Ishikawa (cell line): Measurements from ENCODE around the gene CNNM3.

Experiments used
- CEBPB ChIP-seq: IDR thresholded peaks from 2 replicates; pipeline ENCODE4 v1.6.1; 2012
- CREB1 ChIP-seq: IDR thresholded peaks from 2 replicates; pipeline ENCODE4 v1.6.1; 2012; ENCODE audit warnings: low read depth
- EGR1 ChIP-seq: IDR thresholded peaks from 2 replicates; pipeline ENCODE4 v1.6.1; 2012
- EP300 ChIP-seq: IDR thresholded peaks from 2 replicates; pipeline ENCODE4 v1.6.1; 2012; ENCODE audit warnings: borderline replicate concordance
- FOXM1 ChIP-seq: IDR thresholded peaks from 2 replicates; pipeline ENCODE4 v1.6.1; 2012; ENCODE audit warnings: low read depth, borderline replicate concordance
- NFIC ChIP-seq: IDR thresholded peaks from 2 replicates; pipeline ENCODE4 v1.6.1; 2012
- RAD21 ChIP-seq: IDR thresholded peaks from 2 replicates; pipeline ENCODE4 v1.6.1; 2012; ENCODE audit warnings: low read depth
- TAF1 ChIP-seq: IDR thresholded peaks from 2 replicates; pipeline ENCODE4 v1.6.1; 2012; ENCODE audit warnings: low read depth, mild to moderate bottlenecking
- TCF12 ChIP-seq: IDR thresholded peaks from 2 replicates; pipeline ENCODE4 v1.6.1; 2012; ENCODE audit warnings: low read depth
- TEAD4 ChIP-seq: IDR thresholded peaks from 2 replicates; pipeline ENCODE4 v1.6.1; 2012
- YY1 ChIP-seq: IDR thresholded peaks from 2 replicates; pipeline ENCODE4 v1.6.1; 2012; ENCODE audit warnings: low read depth
- ZBTB7A ChIP-seq: IDR thresholded peaks from 2 replicates; pipeline ENCODE4 v1.6.1; 2012; ENCODE audit warnings: low read depth
- TF ChIP-seq, protein P1 (sequence below): IDR thresholded peaks from 2 replicates; pipeline ENCODE4 v1.6.1; 2012
- TF ChIP-seq, protein P2 (sequence below): IDR thresholded peaks from 2 replicates; pipeline ENCODE4 v1.6.1; 2012; ENCODE audit warnings: low read depth, mild to moderate bottlenecking
- TF ChIP-seq, protein P3 (sequence below): IDR thresholded peaks from 2 replicates; pipeline ENCODE4 v1.6.1; 2012

Gene CNNM3

DNA sequence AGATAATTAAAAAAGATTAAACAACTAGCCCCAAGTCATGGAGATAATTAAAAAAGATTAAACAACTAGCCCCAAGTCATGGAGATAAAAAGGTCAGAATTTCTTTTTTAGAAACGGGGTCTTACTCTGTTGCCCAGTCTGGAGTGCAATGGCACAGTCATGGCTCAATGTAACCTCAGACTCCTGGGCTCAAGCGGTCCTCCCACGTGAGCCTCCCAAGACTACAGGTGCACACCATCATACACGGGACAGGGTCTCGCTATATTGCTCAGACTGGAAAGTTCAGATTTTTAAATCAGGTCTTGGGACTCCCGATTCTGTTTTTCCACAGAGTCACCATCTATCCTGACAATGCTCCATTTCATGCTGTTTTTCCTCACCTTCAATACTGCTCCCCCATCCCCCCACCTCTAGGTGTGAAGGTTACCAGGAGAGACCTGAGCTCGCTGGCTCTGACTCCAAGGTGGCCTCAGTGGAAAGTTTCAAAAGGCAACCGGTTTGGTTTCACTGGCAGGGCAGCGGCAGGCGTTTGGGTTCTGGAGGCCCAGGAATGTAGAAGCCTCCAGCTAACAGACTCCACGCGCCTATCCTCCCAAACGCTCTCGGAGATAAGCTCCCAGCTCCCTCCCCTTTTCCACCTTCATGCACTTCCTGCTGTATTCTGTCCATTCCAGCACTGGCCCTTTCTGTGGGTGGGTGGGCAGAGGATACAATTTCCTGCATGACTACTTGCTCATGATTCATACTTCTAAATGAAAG is 56.7 kb downstream of the CNNM3 start:
- TF ChIP-seq CEBPB (no peak), NFIC (no peak), EGR1 (no peak), RAD21 (no peak), ZBTB7A (no peak), EP300 (no peak), TEAD4 (no peak), FOXM1 (no peak), TCF12 (no peak), CREB1 (no peak), YY1 (no peak), TAF1 (no peak)
- TF ChIP-seq, protein P1, sequence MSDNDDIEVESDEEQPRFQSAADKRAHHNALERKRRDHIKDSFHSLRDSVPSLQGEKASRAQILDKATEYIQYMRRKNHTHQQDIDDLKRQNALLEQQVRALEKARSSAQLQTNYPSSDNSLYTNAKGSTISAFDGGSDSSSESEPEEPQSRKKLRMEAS, result no peak
- TF ChIP-seq, protein P2, sequence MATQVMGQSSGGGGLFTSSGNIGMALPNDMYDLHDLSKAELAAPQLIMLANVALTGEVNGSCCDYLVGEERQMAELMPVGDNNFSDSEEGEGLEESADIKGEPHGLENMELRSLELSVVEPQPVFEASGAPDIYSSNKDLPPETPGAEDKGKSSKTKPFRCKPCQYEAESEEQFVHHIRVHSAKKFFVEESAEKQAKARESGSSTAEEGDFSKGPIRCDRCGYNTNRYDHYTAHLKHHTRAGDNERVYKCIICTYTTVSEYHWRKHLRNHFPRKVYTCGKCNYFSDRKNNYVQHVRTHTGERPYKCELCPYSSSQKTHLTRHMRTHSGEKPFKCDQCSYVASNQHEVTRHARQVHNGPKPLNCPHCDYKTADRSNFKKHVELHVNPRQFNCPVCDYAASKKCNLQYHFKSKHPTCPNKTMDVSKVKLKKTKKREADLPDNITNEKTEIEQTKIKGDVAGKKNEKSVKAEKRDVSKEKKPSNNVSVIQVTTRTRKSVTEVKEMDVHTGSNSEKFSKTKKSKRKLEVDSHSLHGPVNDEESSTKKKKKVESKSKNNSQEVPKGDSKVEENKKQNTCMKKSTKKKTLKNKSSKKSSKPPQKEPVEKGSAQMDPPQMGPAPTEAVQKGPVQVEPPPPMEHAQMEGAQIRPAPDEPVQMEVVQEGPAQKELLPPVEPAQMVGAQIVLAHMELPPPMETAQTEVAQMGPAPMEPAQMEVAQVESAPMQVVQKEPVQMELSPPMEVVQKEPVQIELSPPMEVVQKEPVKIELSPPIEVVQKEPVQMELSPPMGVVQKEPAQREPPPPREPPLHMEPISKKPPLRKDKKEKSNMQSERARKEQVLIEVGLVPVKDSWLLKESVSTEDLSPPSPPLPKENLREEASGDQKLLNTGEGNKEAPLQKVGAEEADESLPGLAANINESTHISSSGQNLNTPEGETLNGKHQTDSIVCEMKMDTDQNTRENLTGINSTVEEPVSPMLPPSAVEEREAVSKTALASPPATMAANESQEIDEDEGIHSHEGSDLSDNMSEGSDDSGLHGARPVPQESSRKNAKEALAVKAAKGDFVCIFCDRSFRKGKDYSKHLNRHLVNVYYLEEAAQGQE, result no peak
- TF ChIP-seq, protein P3, sequence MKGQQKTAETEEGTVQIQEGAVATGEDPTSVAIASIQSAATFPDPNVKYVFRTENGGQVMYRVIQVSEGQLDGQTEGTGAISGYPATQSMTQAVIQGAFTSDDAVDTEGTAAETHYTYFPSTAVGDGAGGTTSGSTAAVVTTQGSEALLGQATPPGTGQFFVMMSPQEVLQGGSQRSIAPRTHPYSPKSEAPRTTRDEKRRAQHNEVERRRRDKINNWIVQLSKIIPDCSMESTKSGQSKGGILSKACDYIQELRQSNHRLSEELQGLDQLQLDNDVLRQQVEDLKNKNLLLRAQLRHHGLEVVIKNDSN, result no peak

DNA sequence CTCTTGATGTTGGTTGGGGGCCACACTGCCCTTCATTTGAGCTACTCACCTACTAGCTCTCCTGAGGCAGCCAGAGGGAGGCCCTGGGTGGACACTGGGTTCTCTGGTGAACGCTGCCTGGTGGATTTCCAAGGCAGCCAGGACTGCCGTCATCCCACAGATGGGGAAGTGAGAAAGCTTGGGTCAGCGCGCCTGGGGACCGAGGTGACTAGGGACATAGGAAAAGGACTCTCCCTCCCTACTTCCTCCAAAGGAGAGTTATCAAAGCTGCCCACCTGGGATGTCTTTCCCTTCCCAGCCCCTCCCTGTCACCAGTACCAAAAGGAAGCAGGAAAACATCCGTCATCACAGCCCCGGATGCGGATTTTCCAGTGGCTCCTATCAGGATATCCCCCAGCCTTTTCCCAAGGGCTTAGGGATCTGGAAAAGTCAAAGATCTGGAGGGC is 57.6 kb downstream of the CNNM3 start:
- no peak for TF ChIP-seq CEBPB
- no peak for TF ChIP-seq RAD21
- TF ChIP-seq, protein P1, result no peak
- no peak for TF ChIP-seq YY1
- no peak for TF ChIP-seq TAF1
- TF ChIP-seq ZBTB7A, result no peak
- TF ChIP-seq, protein P3, result no peak
- no peak for TF ChIP-seq NFIC
- no peak for TF ChIP-seq EGR1
- TF ChIP-seq FOXM1, result no peak

DNA sequence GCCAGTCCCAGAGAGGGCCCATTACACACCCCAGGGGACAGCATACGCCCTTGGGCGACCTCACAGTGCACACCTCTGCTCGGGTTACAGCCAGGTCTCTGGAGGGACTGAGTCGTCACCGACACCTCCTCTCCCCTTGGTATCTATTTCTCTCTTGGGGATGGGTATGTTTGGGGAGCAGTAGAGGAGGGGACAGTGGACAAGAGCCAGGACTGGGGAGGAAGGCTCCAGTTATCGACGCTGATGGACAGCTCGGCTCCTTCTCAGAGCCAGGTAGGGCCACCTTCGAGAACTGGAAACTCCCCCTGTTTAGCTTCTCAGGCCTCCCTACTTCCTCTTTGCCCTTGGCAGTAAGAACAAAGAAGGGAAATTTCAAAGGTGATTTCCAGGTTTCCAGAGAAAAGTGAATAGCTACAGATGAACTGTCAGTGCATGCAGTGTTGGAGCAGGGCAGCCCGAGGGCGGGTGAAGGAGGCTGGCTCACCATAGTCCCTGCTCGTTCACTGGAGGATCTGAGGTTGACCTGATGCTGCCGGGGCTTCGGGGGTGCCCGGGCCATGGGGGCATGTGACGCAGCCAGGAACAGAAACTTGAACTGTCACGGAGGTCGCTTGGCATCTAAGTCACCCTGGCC is 58.2 kb downstream of the CNNM3 start:
- TF ChIP-seq NFIC, result no peak
- TF ChIP-seq, protein P2, result no peak
- TF ChIP-seq EGR1, result no peak
- TF ChIP-seq, protein P3, result no peak
- TF ChIP-seq ZBTB7A, result no peak
- TF ChIP-seq TCF12, result no peak

DNA sequence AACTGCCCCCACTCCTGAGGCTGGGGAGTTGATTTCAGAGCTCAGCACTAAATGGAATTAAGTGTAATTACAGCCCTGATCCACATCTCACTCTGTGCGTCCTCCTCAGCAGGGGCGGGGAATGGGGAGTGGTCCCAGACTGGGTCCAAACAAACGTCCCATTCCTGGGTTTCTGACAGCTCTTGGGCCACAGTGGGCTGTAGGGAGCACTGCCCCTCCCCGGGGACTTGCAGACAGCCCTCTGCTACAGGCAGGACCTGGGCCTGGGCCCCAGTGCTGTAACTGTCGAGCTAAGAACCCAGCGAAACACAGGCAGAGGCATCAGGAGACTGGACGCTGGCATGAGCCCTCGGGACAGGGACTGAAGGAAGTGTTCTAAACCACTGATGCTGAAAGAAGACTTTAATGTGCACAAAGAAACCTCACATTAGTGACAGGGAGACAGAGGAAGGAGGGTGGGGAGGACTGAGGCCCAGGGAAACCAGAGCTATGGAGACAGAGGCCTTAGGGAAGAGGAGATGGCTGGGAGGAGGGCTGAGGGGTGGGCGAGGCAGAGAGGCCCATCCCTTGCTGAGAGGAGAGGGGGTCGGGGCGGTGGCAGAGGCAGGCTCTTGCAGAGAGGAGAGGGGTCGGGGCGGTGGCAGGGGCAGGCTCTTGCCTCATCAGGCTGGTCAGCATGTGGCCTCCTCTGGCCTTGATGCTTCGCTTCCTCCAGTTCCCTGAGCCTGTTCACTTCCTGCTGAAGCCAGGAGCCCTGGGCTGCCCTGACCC is 59.6 kb downstream of the CNNM3 start:
- TF ChIP-seq FOXM1 (no peak), ZBTB7A (no peak), NFIC (no peak), TCF12 (no peak), CEBPB (no peak), TEAD4 (no peak), TAF1 (no peak), CREB1 (no peak), RAD21 (no peak), EGR1 (no peak), YY1 (no peak), EP300 (no peak)
- TF ChIP-seq, protein P2, result no peak
- TF ChIP-seq, protein P3, result no peak
- TF ChIP-seq, protein P1, result no peak
